GM13977 (cell line): ENCODE data around the gene PTPRCAP.
A peak's percentile ranks its signal among the peaks of the same experiment; 100 is the strongest.

ENCODE experiments used
- DNase-seq: peaks from one replicate; pipeline ENCODE4 v3.0.0; 2012; ENCODE audit warnings: low spot score
- CTCF ChIP-seq: IDR thresholded peaks from 2 replicates; pipeline ENCODE4 v1.5.1; 2012; ENCODE audit warnings: mild to moderate bottlenecking, control low read depth; ENCODE audit not compliant: insufficient read depth; ENCODE audit errors: extremely low read depth, missing control alignments
- in situ Hi-C: fragments of 300-500 bp; cut with MboI; formaldehyde crosslinking; loops from one replicate; pipeline ENCODE4 v1.12.0; 2022; ENCODE audit warnings: low sequenced_read_pairs, low pct_unique_long_range_greater_than_20kb, mixed read lengths, inconsistent platforms; ENCODE audit not compliant: unreplicated experiment

PTPRCAP gene

GRCh38 chr11:67393990-67394389 lies 43.5 kb downstream of the PTPRCAP start:
- in situ Hi-C loops: no loop called here
- no peak for TF ChIP-seq CTCF
- DNase-seq: no peak

- DNase-seq: no peak
- in situ Hi-C loops: no loop called here
- TF ChIP-seq CTCF: no peak
Measured at GRCh38 chr11:67393437-67393836, 44.0 kb downstream of the PTPRCAP start.

- TF ChIP-seq CTCF: no peak
- DNase-seq: no peak
- in situ Hi-C loops: no loop called here
Measured at GRCh38 chr11:67392183-67392715, 45.2 kb downstream of the PTPRCAP start.

- peak; percentile 99 for DNase-seq
- in situ Hi-C loops: no loop called here
- no peak for TF ChIP-seq CTCF
Measured at GRCh38 chr11:67391304-67392182, 45.9 kb downstream of the PTPRCAP start, which contains the start of gene RAD9A. RAD9A (plus strand) TSS chr11:67391986; CDS start chr11:67392045, 59 bp downstream.

GRCh38 chr11:67390947-67391303 lies 46.6 kb downstream of the PTPRCAP start:
- no peak for DNase-seq
- in situ Hi-C loops: no loop called here
- no peak for TF ChIP-seq CTCF

- TF ChIP-seq CTCF: peak; percentile 68
- in situ Hi-C loops: loop anchor here (10.0 kb wide), 1 partner anchor 55 kb away; no protein-coding TSS in a partner anchor
Measured at GRCh38 chr11:67389477-67389876, 48.0 kb downstream of the PTPRCAP start.

More at GRCh38 chr11:67389477-67389876, 48.0 kb downstream of the PTPRCAP start:
- DNase-seq: peak; percentile 68
